HG03354 (cell line): ENCODE data around the gene SORCS2.

Experiments
- ATAC-seq: cut with Tn5 transposase; IDR thresholded peaks from one replicate; pipeline ENCODE4 v1.9.1; 2021; ENCODE audit warnings: mild to moderate bottlenecking; ENCODE audit not compliant: unreplicated experiment, poor library complexity, severe bottlenecking

The SORCS2 gene

GRCh38 chr4:7310451-7310850, 118.1 kb downstream of the SORCS2 start:
- no peak for ATAC-seq

GRCh38 chr4:7311205-7311604, 118.9 kb downstream of the SORCS2 start:
- ATAC-seq = no peak

- ATAC-seq = no peak
Measured at GRCh38 chr4:7312691-7313090, 120.4 kb downstream of the SORCS2 start.

GRCh38 chr4:7313347-7313811, 121.0 kb downstream of the SORCS2 start:
- ATAC-seq = no peak

- ATAC-seq = no peak
Measured at GRCh38 chr4:7313991-7314390, 121.7 kb downstream of the SORCS2 start.

- ATAC-seq = no peak
Measured at GRCh38 chr4:7315286-7315685, 122.9 kb downstream of the SORCS2 start.

- ATAC-seq = no peak
Measured at GRCh38 chr4:7315935-7316334, 123.6 kb downstream of the SORCS2 start.

GRCh38 chr4:7319024-7319423, 126.7 kb downstream of the SORCS2 start:
- ATAC-seq = no peak

GRCh38 chr4:7320206-7320797, 128.0 kb downstream of the SORCS2 start:
- no peak for ATAC-seq

GRCh38 chr4:7322166-7322991, 130.0 kb downstream of the SORCS2 start:
- ATAC-seq = no peak

- no peak for ATAC-seq
Measured at GRCh38 chr4:7323461-7323871, 131.1 kb downstream of the SORCS2 start.

- ATAC-seq = no peak
Measured at GRCh38 chr4:7323872-7324650, 131.7 kb downstream of the SORCS2 start.

GRCh38 chr4:7324651-7325121, 132.3 kb downstream of the SORCS2 start:
- no peak for ATAC-seq

GRCh38 chr4:7325541-7325940, 133.2 kb downstream of the SORCS2 start:
- no peak for ATAC-seq

GRCh38 chr4:7326306-7326692, 134.0 kb downstream of the SORCS2 start:
- no peak for ATAC-seq

GRCh38 chr4:7326693-7327340, 134.5 kb downstream of the SORCS2 start:
- no peak for ATAC-seq

- ATAC-seq = no peak
Measured at GRCh38 chr4:7327341-7327885, 135.1 kb downstream of the SORCS2 start.

GRCh38 chr4:7328162-7328912, 136.0 kb downstream of the SORCS2 start:
- no peak for ATAC-seq
